ENCODE data around the gene OLFM1.
"Not testable (repeated sequence)": the region's sequence is repeated elsewhere in the genome, so short reads cannot be mapped to it uniquely, and the experiment has no call there.

The OLFM1 gene

DNA sequence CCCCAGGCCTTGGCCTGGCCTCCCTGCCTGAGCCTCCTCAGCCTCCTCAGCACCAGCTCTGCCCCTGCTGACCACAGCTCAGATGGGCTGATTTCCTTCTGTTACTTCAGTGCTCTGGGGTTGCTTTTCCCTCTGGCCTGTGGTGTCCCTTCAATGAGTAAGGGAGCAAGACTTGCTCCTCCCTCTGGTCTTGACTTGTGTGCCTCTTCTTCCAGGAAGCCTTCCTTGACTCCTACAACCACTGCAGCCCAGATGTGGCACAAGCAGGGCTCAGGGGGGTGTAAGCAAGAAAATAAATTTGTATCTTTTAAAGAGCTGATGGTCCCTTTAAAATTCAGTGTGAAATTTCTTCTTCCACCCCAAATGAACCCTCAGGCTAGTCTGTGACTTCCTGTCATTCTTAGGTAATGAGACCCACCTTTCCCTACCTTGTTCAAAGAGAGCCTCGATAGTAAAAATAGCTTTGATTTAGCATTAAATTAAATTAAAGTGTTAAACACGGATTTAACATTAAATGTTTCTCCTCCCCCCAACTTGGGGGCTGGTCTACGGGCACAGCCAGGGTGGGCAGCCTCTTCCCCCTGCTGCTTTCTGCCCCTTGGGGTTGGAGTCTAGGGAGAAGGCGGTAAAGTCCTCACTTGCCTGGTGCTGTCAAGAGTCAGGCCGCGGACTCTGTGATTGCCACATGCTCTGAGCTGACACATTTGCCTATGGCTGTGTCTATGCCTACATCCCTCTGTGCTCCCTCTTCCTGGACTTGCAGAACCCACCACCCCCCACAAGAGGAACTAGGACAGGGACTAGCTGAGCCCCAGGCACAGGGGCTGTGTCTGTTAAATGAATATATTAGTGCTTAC, 64.5 kb downstream of the OLFM1 start:
- DNase-seq (ENCODE audit: low read depth in 3 of 3) = no peak

DNA sequence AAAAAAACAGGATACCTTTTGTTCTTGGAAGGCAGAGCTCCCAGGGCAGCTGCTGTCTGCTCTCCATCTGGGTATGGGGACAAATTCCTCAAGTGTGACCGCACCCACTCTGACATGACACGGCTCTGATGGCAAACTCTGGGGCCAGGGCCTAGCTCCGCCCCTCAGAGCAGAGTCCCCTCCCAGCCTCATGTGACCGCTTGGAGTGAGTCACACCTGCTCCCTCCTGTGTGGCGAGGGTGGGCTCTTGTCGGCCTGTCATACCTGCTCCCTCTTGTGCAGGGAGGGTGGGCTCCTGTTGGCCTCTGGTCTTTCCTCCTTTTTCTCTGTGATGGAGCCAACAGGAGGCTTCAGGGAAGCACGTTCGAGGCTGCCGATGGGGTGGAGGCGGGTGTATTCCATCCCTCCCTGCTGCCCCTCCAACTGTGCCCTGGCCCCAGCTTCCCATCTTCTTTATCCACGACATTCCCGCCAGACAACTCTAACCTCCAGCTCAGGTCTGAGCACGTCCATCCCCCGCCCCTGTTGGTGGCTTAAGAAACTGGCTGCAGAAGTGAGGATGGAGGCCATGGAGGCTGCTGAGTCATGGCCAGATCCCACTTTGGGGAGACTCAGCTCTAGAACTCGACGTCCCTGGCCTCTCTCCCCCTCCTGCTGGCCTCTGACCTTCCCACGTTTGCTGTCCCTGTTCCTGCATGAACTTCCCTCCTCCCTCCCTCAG, 65.3 kb downstream of the OLFM1 start:
- no peak for DNase-seq (ENCODE audit: low read depth in 3 of 3)

DNA sequence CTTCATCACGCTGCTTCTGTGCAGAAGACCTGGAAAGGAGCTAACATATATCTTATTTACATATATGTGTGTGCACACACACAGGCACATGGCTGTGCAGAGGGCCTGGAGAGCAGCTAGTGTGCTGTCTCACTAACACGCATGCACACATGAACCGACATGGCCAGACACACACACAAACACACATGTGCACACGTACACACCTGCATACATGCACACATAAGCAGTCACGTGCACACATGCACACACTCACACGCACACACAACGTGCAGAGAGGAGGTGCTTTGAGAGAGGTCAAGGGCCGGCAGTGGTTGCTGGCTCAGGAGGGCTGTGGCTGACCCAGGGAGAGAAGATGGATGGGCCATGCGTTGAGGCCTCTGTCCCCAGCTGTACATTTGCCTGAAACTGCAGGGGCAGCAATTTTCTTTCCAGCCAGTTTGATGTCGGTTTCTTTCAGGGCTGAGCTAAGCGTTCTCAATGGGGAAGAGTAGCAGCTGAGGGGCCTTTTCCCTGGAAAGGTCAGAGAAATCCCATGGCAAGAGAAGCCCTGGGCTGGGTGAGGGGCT, 66.7 kb downstream of the OLFM1 start:
- no peak for DNase-seq (ENCODE audit: low read depth in 3 of 3)

DNA sequence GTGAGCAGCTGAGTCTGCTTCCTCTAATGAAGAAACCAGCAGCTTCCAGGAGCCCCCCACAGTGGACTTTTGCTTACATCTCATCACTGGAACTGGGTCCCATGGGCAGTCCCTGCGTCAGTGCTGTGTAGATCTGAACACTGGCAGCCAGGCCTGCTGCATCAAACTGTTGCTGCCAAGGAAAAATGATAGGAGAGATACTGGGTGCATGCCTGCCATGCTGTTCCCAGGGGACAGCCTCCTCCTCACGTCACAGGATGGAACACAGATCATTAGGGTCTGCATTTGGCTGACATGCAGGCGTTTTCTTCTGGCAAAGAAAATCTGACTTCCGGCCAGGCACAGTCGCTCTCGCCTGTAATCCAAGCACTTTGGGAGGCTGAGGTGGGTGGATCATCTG, 67.9 kb downstream of the OLFM1 start:
- DNase-seq (ENCODE audit: low read depth in 3 of 3) = no peak

DNA sequence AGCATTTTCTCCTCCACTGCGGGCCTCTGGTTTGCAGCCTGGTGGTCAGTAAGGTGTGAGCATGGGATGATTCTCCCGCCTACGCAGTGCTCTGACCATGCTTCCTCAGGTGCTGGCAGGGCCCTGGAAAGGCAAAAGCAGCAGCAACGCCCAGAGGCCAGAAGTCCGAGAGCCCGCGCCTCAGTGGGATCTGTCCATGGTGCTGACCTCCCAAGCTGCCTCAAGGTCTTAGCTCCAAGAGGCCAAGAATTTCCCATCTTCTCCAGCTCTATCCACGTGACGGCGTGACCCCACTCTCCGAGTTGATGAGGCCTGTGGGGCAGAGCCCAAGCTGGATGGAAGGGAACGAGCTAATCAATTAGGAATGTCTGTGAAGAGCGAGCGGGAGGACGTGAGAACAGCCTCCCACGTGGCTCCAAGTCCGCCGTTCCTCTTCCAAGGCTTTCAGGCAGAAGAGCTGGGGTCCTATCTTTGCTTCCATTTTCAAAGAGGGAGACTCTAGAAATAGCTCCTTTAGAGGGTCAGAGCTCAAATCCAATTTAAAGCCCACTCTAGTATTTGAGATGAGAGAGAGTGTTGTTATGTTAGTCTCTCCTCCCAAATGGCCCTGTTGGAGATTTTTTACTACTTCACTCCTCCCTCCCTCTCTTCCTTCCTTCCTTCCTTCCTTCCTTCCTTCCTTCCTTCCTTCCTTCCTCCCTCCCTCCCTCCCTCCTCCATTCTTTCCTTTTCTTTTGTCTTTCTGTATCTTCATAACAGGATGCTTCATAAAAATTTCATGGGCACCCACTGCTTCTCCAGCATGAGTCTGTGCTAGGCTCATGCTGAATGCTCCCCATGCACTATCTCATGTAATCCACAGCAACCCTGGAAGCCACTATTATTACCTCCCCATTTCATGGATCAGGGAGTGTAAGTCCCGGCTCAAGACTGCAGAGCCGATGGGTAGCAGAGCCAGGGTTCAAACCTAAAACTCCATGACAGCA, 69.3 kb downstream of the OLFM1 start:
- no peak for DNase-seq (ENCODE audit: low read depth in 3 of 3)

DNA sequence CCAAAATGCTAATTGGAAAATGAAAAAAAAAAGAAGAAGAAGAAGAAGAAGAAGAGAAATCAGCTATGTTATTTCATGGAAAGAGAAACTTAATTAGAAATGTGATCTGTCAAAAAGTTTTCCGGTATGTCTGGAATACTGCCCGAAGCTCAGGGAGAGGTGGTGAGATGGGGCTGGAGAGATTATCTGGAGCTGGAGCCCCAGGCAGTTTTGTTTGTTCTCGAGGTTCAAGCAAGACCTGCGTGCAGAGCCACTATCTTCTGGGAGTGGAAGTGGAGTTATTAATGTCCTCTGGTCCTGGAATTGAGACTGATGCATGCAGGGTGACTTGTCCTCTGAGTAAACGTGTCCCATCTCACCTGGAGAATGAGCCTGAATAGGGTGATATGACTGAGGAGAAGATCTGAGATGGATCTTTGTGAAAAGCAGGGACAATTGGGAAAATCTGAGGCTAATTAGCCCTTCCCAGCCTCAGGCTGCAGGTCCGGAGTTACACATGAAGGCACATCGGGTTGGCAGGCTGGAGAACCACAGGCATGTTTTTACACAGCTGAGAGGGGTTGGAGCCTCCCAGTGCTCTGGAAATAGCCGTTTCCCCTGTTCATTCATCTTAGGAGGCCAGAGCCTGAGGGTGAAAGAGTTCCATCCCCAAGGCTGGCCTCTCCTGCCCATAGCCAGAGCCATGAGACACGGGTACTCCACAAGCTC, 70.5 kb downstream of the OLFM1 start:
- no peak for DNase-seq (ENCODE audit: low read depth in 3 of 3)

DNA sequence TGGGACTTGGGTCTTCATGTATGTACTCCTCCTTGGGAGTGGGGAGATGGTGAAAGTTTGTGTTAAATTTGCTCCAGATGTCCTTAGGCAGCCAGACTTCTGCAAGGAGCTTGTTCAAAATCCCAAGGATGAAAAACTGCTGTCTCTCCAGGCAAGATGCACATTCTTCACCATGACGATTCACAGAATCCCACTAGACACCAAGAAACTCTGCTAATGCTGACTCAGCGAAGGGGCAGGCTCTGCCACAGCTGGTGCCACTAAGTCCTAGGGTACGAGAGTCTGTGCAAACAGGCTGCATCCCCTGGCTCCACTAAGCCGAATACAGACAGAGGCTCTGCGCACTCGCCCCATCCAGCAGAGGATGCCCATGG, 71.1 kb downstream of the OLFM1 start:
- no peak for DNase-seq (ENCODE audit: low read depth in 3 of 3)

DNA sequence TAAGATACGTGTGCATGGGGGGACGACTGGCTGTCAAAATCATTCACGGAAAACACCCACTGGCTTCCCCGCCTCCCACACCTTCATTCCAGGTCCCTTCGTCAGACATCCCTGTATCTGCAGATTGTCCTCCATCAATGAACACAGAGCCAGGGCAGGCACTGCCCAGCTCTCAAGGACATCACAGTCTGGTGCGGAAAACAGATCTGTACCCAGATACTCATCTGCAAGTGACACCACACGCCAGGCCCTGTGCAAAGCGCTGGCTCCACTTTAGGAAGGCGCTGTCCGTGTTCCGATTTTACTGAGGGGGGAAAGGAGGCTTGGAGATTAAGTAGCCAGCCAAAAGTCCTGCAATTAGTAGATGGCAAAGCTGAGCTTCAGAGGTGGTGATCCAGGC, 72.3 kb downstream of the OLFM1 start:
- no peak for DNase-seq (ENCODE audit: low read depth in 3 of 3)

DNA sequence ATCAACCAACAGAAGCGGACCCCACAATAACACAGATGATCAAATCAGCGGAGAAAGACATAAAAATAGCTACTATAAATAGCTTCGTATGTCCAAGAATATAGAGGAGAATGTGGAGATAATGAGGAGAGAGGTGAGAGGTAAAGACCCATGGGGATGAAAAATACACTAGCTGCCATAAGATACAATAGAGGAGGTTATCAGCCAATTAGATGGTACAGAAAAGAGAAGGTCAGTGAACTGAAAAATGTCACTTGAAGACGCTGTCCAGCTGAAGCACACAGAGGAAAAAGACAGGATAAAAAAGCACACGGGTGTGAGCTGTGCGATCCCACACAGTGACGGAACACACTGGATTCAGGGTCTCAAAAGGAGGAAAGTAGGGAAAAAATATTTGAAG, 73.4 kb downstream of the OLFM1 start:
- no peak for DNase-seq (ENCODE audit: low read depth in 3 of 3)

DNA sequence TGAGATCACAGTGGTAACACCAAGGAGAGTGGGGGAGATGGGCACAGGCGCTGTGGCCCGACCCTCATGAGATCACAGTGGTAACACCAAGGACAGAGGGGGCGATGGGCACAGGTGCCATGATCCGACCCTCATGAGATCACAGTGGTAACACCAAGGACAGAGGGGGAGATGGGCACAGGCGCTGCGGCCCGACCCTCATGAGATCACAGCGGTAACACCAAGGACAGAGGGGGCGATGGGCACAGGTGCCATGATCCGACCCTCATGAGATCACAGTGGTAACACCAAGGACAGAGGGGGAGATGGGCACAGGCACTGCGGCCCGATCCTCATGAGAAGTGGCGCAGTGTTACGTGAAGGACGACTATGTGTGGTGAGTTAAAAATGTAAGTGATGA, 75.1 kb downstream of the OLFM1 start:
- DNase-seq (ENCODE audit: low read depth in 3 of 3) = not testable (repeated sequence)

DNA sequence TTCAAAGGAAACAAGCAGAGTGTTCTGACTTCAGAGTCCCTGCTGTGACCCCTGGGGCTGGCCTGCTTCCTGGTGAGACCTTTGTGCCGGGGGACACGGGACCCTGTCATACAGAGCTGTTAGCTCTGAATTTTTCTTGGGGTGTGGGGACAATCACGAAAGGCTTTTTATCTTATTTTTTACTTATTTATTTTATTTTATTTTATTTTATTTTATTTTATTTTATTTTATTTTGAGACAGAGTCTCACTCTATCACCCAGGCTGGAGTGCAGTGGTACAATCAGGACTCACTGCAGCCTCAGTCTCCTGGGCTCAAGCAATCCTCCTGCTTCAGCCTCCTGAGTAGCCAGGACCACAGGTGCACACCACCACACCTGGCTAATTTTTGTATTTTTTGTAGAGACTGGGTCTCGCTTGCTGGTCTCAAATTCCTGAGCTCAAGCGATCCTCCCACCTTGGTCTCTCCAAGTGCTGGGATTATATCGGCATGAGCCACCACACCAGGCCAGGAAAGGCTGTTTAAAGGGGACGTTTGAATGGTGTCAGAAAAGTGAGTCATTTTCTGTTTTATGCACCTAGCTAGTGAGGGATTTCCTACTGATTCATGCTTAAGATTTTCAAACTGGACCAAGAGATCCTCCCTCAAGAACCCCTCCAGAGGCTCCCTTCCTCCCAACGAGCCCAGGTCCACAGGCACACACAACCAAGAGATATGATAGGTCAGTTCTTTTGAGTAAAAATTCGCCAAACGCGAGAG, 75.7 kb downstream of the OLFM1 start:
- DNase-seq (ENCODE audit: low read depth in 3 of 3) = no peak

DNA sequence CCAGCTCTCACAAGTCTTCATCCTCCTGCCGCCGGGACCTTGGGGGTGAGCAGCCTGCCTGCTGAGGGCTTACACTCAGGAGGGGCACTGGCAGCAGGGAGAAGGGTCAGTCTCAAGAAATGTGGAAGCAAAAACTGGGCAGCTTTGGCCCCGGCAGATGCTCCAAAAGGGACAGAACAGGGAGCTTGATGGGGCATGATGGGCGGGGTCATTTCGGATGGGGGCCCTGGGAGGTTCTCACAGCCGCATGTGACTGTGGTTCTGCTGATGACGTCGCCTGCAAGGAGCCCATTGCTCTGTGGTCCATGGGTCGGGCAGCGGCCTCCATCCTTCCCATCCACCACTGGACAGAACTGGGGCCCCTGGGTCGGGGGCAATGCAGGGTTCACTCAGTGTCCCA, 76.6 kb downstream of the OLFM1 start:
- DNase-seq (ENCODE audit: low read depth in 3 of 3) = no peak

DNA sequence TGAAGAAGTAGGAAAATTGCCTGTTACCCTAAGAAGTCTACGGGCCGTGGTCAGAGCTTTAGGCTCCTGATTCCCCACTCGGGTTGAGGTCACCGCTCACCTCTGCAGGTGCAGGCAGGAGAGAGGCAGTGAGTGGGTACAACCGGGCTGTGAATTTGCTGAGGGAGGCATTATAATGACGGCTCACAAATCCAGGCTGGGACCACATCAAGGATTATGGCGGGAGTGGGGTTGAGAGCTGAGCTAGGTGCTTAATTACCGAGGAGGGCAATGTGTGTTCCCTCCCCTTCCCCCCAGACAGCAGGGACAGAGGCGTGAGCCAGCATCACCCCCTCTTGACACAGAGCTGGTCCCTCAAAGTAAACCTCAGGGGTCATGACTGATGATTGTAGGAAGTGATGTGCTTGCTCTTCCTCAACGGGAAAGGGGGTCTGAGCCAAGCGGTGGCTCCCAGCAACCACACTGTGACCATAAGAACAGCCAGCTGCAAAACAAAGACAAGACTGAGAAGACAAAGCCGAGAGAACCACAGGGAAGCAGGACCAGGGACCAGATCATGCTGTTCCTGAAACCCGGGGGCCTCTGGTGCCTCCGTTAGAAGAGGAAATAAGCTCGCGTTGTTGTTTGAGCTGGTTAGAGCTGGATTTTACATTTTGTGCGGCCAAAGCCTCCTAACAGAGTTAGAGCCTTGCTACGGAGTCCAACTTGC, 77.7 kb downstream of the OLFM1 start:
- DNase-seq (ENCODE audit: low read depth in 3 of 3) = no peak

DNA sequence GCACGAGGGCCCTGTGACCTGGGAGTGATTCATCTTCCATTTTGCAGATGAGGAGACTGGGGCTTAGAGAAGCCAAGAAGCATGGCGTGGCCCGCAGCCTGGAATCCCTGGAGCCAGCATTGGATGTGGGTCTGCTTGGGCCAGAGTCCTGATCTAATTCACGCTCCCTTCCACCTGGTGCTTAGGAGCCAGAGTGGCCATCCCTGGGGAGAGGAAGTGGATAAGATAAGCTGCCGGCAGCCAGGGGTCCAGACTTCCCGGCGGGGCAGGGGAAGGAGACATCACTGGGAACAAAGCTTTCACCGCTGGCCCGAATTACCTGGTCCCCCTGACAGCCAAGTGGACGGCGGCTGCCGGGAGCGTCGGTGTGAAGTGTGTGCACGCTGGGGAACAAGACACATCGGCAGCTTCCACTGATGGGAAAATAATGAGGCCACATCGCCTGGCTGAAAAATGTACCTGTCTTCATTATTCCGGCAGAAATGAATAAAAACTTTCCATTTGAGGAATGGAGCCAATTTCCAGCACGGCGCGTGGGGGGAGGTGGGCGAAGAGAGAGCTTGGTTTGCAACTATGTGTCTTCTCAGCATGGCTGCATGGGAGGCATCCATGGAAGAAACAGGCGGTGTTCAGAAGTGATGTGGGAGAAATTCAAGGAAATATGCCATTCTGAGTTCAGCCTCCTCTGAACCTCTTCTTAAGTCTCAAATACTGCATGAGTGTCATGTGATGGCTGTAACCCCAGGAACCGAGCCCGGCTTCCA, 78.5 kb downstream of the OLFM1 start:
- no peak for DNase-seq (ENCODE audit: low read depth in 3 of 3)

DNA sequence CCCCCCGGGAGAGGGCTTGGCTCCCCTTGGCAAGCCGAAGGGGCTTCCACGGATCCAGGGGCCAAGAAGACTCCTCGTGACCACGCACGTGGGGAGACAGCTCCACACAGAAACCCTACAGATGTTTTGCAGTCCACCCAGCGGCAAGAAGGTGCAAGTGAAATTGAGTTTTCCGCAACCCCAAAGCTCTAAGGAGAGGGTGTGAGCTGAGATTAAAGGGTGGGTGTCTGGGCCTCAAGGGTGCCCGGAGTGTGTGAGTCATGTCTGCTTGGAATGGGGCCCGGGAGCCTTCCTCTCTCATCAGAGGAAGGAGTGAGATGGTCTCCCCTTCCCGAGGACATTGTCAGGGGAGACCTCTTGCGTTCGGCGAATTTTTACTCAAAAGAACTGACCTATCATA, 79.1 kb downstream of the OLFM1 start:
- DNase-seq (ENCODE audit: low read depth in 3 of 3) = no peak

DNA sequence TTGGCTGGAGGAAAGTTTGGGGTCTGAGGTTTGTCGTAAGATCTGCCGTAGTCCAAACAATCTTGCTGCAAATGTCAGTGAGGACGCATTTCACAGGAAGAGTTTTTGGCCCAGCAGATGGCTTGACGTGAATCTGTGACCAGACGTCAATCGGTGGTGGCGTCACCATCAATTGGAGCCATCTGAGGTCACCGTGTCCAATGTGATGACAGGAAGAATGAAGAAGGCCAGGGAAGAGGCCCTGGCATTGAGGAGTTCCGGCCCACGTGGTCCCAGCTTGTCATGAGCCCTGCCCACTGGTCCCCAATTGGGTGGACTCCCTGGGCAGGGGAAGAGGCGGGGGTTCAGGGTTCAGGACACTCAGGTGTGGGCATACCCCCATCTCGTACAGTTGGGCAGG, 79.9 kb downstream of the OLFM1 start:
- no peak for DNase-seq (ENCODE audit: low read depth in 3 of 3)

DNA sequence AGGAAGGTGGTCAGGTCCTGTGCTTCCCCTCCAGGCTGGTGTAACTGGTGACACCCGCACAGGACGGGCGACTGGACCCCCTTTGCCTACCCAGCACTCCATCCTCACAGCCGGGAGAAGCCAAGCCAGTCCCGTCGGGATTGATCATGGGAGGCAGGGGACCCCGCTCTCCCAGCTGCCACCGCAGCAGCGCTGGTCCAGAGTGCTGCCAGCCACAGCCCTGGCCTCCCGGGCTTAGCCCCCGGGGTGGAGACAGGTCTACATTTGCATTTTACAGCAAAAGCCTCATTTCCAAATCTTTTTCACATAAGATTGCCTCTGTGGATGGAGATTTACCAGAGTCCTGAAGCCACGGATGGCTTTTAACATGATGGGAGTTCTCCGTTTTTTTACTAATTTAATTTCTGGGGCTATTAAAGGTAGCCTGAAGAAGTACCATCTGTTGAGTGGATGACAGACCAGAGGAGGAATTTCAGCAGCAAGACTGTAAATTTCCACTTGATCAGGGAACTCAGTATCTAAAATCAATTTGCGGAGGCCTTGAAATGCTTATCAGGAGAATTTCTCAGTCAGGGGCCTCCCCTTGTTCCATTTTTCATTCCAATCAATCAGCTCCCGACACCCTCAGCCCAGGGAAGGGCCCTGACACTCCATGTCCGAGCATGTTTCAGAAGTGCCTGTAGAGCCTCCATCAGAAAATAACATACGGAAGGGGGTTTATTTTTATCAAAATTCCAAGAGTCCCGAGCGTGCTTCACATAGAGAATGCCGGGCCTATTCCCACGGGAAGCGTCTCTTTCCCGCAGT, 80.6 kb downstream of the OLFM1 start:
- DNase-seq (ENCODE audit: low read depth in 3 of 3) = no peak

DNA sequence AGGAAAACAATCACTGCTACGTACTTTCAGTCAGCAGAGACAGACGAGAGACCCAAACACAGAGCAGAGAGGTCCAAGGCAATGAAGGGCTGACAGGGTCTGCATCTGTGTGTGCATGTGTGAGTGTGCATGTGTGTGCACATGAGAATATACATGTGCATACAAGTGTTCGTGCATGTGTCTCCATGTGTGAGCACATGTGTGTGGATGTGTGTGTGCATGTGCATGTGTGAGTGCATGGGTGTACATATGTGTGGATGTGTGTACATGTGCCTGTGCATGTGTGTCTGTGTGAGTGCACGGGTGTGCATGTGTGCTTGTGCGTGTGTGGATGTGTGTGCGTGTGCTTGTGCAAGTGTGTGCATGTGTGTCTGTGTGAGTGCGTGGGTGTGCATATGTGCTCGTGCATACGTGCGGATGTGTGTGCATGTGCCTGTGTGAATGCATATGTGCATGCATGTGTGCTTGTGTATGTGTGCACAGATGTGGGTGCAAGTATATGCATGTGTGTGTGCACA, 82.3 kb downstream of the OLFM1 start:
- no peak for DNase-seq (ENCODE audit: low read depth in 3 of 3)
